HG03378 (cell line): ENCODE measurements around the gene TTLL9.

Experiments
- ATAC-seq: cut with Tn5 transposase; IDR thresholded peaks from one replicate; pipeline ENCODE4 v1.9.1; 2021; ENCODE audit warnings: mild to moderate bottlenecking, moderate library complexity; ENCODE audit not compliant: unreplicated experiment

Gene TTLL9

DNA sequence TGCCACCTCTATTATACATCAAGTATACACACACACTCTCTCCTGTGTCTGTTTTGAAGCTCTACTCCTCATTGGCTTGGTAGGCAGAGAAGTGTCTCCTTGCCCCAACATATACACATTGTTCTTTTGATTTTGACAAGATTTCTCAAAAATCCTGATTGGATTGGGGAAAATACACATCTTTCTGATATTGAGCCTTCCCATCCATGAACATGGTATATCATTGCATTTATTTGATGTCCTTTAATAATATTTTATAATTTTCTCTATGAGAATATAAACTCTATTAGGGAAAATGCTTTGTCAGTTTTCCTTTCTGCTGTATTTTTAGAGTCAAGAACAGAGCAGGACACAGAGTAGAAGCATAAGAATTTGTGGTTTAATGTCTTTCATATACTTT, 7.2 kb downstream of the TTLL9 start:
- no peak for ATAC-seq

GRCh38 chr20:31879143-31879987, 8.9 kb downstream of the TTLL9 start:
- peak; percentile 51 for ATAC-seq

- ATAC-seq: no peak
Observed at GRCh38 chr20:31881945-31882344, 11.5 kb downstream of the TTLL9 start.

GRCh38 chr20:31883829-31884228, 13.4 kb downstream of the TTLL9 start:
- no peak for ATAC-seq

- no peak for ATAC-seq
Observed at GRCh38 chr20:31890646-31891045, 20.2 kb downstream of the TTLL9 start.

- ATAC-seq: peak; percentile 96
Observed at GRCh38 chr20:31894980-31895675, 24.7 kb downstream of the TTLL9 start.

GRCh38 chr20:31896049-31896448, 25.6 kb downstream of the TTLL9 start:
- no peak for ATAC-seq

DNA sequence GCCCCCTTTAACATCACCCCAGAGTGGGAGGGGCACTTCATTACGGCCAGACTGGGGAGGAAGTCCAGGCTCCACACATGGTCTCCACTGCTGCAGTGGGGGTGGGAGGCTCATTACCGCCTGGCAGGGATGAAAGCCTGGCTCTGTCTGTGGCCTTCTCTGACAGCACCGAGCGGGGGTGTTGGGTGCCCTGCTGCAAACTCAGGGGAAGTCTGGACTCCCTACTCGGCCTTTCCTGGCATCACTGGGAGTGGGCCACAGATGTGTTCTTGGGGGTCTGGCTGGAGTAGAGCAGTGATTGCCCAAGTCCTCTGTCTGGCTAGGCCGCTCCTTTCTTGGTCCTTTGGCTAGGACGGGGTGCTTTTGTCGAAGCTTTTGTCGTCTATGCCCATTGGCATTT, 27.1 kb downstream of the TTLL9 start:
- no peak for ATAC-seq

DNA sequence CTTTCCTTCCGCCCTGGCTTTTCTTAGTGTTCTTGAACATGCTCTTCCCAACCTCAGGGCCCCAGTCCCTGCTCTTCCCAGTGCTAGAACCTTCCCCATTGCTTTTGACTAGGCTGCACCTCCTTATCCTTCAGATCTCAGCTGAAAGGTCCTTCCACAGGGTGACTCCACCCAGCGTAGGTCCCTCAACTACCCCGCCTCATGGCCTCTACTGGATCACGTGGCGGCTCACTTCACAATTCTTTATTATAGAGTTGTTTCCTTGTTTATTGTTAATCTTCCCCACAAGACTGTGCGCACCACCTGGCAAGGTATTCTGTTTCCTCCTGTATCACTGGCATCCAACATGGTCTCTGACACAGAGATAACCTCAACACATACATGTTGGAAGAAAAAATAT, 31.2 kb downstream of the TTLL9 start:
- no peak for ATAC-seq

- ATAC-seq: no peak
Observed at GRCh38 chr20:31903627-31904386, 33.4 kb downstream of the TTLL9 start.

DNA sequence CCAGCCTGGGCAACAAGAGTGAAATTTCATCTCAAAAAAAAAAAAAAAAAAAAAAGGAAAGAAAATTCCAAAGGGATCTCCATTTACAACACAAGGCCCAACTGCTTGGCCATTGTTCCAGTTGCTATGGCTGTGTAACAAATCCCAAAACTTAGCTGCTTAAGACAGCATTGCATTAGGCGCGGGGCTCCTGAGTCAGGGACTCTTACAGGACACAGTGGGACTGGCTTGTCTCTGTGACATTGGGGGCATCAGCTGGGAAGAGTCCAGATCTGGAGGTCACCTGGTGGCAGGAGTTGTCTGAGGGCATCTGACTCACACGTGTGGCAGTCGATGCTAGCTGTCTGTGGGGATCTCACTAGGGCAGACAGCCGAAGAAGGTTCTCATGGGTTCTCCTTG, 35.6 kb downstream of the TTLL9 start:
- ATAC-seq: no peak

DNA sequence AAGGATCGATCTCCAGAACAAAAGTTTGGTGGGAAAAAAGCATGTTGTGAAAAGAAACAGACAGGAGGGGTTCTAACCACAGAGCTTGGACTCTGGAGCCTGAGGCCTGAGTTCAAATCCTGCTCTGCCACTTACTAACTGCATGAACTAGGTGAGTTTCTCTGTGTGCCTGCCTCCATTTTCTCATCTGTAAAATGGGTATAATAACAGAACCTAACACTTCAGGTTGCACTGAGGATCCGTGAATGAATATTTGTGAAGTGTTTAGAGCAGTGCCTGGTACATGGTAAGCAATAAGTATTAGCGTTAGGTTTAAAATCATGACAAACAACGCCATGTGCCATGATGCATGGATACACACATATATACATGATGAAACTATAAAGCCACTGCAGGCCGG, 36.6 kb downstream of the TTLL9 start:
- no peak for ATAC-seq

- ATAC-seq: no peak
Observed at GRCh38 chr20:31908016-31908415, 37.6 kb downstream of the TTLL9 start.

GRCh38 chr20:31908424-31908823, 38.0 kb downstream of the TTLL9 start:
- ATAC-seq: no peak

GRCh38 chr20:31909253-31910070, 39.0 kb downstream of the TTLL9 start:
- ATAC-seq: no peak

DNA sequence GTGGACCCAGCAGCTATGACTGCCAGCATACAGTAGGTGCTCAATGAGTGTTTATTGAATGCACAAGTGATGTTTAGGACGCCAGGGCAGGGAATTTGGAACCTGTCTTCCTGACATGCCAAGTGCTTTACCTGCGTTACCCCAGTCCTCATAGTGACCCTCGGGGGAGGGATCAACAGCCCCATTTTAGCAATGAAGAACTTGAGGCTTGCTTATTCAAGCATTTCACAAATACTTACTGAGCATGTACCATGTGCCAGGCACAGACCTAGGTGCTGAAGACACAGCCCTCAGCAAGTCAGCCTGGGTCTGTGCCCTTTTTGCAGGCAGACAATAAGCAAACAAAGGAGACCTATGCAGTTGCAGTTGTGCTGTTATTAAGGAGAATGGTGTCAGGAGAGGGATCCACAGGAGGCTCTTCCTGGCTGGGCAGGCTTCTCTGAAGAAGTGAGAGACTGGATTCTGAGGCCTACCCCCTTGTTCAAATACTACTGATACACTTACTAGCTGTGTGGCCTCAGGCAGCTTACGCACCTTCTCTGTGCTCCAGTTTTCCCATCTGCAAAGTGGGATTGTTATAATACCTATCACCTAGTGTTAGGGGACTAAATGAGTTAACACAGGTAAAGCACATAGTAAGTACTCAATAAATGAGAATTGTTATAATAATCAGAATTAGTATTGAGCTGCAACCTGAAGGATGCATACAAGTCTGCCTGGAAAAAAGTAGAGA, 39.8 kb downstream of the TTLL9 start:
- no peak for ATAC-seq

DNA sequence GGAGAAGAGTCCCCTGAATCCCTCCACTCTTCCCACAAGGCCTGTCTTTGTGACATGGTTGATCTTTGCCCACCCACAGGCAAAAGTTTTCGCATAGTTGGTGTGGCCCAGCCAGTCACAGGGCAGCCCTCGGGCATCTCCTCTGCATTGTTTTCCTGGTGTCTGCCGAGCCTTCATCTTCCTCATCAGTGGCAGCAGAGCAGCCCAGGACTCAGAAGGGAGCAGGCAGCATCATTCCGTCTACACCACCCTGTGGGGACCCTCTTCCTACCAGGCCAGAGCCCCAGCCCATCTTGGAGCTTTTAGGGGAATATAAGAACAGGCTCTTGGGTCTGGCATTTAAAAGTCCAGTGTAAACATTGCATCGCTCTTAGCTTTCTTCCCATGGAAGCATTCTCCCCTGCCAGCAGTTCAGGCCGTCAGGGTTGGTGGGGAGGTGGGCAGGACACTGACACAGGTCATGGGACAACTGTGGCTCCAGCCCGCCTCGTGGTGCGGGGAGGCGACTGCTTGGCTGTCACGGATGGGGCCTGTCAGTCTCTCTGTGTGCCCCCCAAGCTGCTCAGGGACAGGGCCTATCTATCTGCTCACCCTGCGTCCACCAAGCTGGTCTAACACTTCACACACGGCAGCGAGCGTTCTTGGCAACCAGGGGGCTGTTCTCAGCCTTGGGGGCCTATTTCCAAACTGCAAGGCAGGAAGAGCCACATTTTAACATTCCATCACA, 43.2 kb downstream of the TTLL9 start:
- no peak for ATAC-seq

- ATAC-seq: no peak
Observed at GRCh38 chr20:31914170-31914569, 43.7 kb downstream of the TTLL9 start.

DNA sequence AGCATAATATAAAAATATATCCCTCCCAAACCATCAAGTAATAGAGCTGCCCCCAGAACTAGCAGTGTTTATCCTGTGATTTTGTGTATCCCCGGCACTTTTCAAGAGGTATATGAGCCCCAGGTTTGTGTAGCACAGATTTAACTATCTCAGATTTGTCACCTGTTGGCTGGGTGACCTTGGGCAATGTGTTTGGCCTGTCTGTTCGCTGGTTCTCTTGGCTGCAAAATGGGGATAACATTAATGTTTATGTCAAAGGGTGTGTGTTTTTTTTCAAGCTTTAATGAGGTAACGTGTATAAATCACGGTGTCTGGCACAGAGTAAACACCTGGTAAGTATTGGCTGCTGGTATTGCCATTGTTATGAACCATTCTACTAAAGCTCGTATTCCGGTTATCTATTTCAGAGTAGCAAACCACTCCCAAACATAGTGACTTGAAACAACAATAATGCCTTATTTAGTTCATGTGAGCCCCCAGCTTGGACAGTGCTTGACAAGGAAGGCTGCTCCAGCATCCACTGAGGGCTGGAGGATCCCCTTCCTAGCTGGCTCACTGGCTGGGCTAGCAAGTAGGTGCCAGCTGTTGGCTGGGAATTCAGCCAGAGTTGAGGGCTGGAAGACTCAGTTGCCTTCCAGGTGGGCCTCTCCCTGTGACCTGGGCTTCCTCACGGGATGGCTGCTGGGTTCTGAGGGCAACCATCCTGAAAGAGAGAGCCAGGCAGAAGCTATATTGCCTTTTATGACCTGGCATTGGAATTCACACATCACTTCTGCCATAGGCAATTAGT, 45.3 kb downstream of the TTLL9 start:
- no peak for ATAC-seq
